Hippocampal formation (tissue), 2 donors: ENCODE measurements around the gene PTPRO.
A peak's percentile ranks its signal among the peaks of the same experiment; 100 is the strongest.

Experiments
- DNase-seq, 2 donors: peaks; one replicate each; lab custom pipeline; 2025; lab: John Stamatoyannopoulos, UW

PTPRO gene

GRCh38 chr12:15446807-15447206 lies 124.5 kb downstream of the PTPRO start:
- no peak for DNase-seq

GRCh38 chr12:15453613-15454012 lies 131.3 kb downstream of the PTPRO start:
- DNase-seq, result no peak

GRCh38 chr12:15458008-15458407 lies 135.7 kb downstream of the PTPRO start:
- no peak for DNase-seq

GRCh38 chr12:15468911-15469310 lies 146.6 kb downstream of the PTPRO start:
- no peak for DNase-seq

- no peak for DNase-seq
These were observed 147.0 kb downstream of the PTPRO start for GRCh38 chr12:15469356-15469755.

GRCh38 chr12:15472036-15472435 lies 149.7 kb downstream of the PTPRO start:
- no peak for DNase-seq

- peak in 1 of 2 donors; percentile 57 for DNase-seq
These were observed 152.5 kb downstream of the PTPRO start for GRCh38 chr12:15474766-15475165.

- DNase-seq, result no peak
These were observed 155.5 kb downstream of the PTPRO start for GRCh38 chr12:15477761-15478160.

- DNase-seq, result no peak
These were observed 159.5 kb downstream of the PTPRO start for GRCh38 chr12:15481846-15482245.

- no peak for DNase-seq
These were observed 163.2 kb downstream of the PTPRO start for GRCh38 chr12:15485466-15485865.

GRCh38 chr12:15486859-15487258 lies 164.6 kb downstream of the PTPRO start:
- no peak for DNase-seq

- DNase-seq, result no peak
These were observed 166.2 kb downstream of the PTPRO start for GRCh38 chr12:15488481-15488880.

- no peak for DNase-seq
These were observed 172.2 kb downstream of the PTPRO start for GRCh38 chr12:15494329-15495046.

- no peak for DNase-seq
These were observed 173.4 kb downstream of the PTPRO start for GRCh38 chr12:15495746-15496145.

GRCh38 chr12:15496738-15497137 lies 174.4 kb downstream of the PTPRO start:
- no peak for DNase-seq

GRCh38 chr12:15497671-15498292 lies 175.5 kb downstream of the PTPRO start:
- no peak for DNase-seq

GRCh38 chr12:15502211-15502610 lies 179.9 kb downstream of the PTPRO start:
- no peak for DNase-seq

- no peak for DNase-seq
These were observed 183.3 kb downstream of the PTPRO start for GRCh38 chr12:15505616-15506015.

GRCh38 chr12:15515010-15515409 lies 192.7 kb downstream of the PTPRO start:
- DNase-seq, result no peak

- DNase-seq, result no peak
These were observed 197.8 kb downstream of the PTPRO start for GRCh38 chr12:15520083-15520482.

GRCh38 chr12:15520844-15521243 lies 198.5 kb downstream of the PTPRO start:
- no peak for DNase-seq

GRCh38 chr12:15522574-15523187 lies 200.4 kb downstream of the PTPRO start:
- DNase-seq, result peak in 1 of 2 donors; percentile 67

- DNase-seq, result no peak
These were observed 203.1 kb downstream of the PTPRO start for GRCh38 chr12:15525441-15525840.
